PFSK-1 (cell line): ENCODE results near the gene IL2.

Source experiments
- POLR2AphosphoS5 ChIP-seq: IDR thresholded peaks from 2 replicates; pipeline ENCODE4 v1.6.1; 2012; ENCODE audit warnings: low read depth, mild to moderate bottlenecking, control low read depth, low read length, moderate library complexity
- TAF1 ChIP-seq: IDR thresholded peaks from 2 replicates; pipeline ENCODE4 v1.6.1; 2012; ENCODE audit warnings: low read length, control low read depth, borderline replicate concordance; ENCODE audit not compliant: insufficient read depth

GRCh38 chr4:122403861-122404260 lies 52.7 kb downstream of the IL2 start:
- no peak for TF ChIP-seq POLR2AphosphoS5
- TF ChIP-seq TAF1 = no peak
